Measurements from ENCODE around the gene EPB41L4B. TPM values are rescaled to one million over a fixed set of nuclear protein-coding genes. Genes with fewer than 3 reads are reported as not detected.

Gene EPB41L4B
- total and polyA plus RNA-seq, 2 of the 13 experiments (the other 11 are each of a cell fraction or from before 2014, with no cell fraction given) = 17.6 to 22.1 TPM

DNA sequence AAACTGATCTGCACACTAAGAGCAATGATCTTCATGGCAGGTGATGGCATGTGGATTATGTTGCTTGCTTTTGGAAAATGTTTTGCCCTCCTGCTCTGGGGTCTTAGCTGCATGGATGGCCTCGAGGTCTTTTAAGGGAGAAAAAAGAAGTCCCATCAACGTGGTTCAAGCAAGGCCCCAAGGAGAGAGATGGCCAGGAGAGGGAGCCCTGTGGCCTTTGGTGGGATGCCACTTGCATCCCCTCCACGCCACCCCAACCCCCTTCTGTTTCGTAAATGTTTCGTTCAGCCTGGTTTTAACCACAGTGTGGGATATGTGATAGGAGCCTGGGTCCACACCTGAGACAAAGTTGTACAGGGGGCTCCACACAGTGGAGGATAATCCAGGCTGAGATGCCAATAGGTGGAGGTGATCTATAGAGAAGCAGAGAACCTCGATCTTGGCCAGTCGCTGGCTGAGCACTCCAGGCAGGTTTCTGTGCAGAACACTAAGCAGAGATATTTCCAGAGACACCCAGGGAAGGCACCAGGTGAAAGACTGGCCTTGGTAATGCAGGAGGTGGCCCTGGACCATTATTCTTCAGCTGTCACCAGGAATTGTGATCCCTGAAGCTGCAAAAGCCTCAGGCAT, 128.0 kb downstream of the EPB41L4B start (continued):
- TF ChIP-seq, protein P1, sequence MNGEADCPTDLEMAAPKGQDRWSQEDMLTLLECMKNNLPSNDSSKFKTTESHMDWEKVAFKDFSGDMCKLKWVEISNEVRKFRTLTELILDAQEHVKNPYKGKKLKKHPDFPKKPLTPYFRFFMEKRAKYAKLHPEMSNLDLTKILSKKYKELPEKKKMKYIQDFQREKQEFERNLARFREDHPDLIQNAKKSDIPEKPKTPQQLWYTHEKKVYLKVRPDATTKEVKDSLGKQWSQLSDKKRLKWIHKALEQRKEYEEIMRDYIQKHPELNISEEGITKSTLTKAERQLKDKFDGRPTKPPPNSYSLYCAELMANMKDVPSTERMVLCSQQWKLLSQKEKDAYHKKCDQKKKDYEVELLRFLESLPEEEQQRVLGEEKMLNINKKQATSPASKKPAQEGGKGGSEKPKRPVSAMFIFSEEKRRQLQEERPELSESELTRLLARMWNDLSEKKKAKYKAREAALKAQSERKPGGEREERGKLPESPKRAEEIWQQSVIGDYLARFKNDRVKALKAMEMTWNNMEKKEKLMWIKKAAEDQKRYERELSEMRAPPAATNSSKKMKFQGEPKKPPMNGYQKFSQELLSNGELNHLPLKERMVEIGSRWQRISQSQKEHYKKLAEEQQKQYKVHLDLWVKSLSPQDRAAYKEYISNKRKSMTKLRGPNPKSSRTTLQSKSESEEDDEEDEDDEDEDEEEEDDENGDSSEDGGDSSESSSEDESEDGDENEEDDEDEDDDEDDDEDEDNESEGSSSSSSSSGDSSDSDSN (CRISPR knock-in tag; IDR thresholded peaks at IDR 0.05) = no peak
- TF ChIP-seq LCORL (IDR thresholded peaks at IDR 0.05) (no peak), LCORL (CRISPR knock-in tag; IDR thresholded peaks at IDR 0.05) (0 out of 2 replicates have a peak, but pooled peaks have one; percentile 40), NFIB (CRISPR knock-in tag; IDR thresholded peaks at IDR 0.05; ENCODE audit: borderline replicate concordance) (no peak), ZNF781 (CRISPR knock-in tag; IDR thresholded peaks at IDR 0.05; ENCODE audit: borderline replicate concordance, not compliant biosample characterization) (no peak), ZNF780A (CRISPR knock-in tag; IDR thresholded peaks at IDR 0.05) (no peak), CEBPG (CRISPR knock-in tag; IDR thresholded peaks at IDR 0.05) (peak; percentile 11; the same call in 1 of the 2 replicates), ZNF350 (CRISPR knock-in tag; IDR thresholded peaks at IDR 0.05; ENCODE audit: borderline replicate concordance, low read depth) (no peak), AKAP8 (CRISPR knock-in tag; IDR thresholded peaks at IDR 0.05) (no peak), ELF4 (CRISPR knock-in tag; IDR thresholded peaks at IDR 0.05; ENCODE audit: borderline replicate concordance) (no peak), ZNF501 (CRISPR knock-in tag; IDR thresholded peaks at IDR 0.05) (0 out of 2 replicates have a peak, but pooled peaks have one; percentile 20), ZNF30 (CRISPR knock-in tag; IDR thresholded peaks at IDR 0.05) (no peak), SMC3 (IDR thresholded peaks at IDR 0.05; ENCODE audit: low read length) (peak; percentile 80), YEATS4 (CRISPR knock-in tag; IDR thresholded peaks at IDR 0.05; ENCODE audit: borderline replicate concordance) (no peak)
- TF ChIP-seq, protein P2, sequence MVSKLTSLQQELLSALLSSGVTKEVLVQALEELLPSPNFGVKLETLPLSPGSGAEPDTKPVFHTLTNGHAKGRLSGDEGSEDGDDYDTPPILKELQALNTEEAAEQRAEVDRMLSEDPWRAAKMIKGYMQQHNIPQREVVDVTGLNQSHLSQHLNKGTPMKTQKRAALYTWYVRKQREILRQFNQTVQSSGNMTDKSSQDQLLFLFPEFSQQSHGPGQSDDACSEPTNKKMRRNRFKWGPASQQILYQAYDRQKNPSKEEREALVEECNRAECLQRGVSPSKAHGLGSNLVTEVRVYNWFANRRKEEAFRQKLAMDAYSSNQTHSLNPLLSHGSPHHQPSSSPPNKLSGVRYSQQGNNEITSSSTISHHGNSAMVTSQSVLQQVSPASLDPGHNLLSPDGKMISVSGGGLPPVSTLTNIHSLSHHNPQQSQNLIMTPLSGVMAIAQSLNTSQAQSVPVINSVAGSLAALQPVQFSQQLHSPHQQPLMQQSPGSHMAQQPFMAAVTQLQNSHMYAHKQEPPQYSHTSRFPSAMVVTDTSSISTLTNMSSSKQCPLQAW (CRISPR knock-in tag; IDR thresholded peaks at IDR 0.05) = peak; percentile 25; the same call in 1 of the 2 replicates
- TF ChIP-seq, protein P3, sequence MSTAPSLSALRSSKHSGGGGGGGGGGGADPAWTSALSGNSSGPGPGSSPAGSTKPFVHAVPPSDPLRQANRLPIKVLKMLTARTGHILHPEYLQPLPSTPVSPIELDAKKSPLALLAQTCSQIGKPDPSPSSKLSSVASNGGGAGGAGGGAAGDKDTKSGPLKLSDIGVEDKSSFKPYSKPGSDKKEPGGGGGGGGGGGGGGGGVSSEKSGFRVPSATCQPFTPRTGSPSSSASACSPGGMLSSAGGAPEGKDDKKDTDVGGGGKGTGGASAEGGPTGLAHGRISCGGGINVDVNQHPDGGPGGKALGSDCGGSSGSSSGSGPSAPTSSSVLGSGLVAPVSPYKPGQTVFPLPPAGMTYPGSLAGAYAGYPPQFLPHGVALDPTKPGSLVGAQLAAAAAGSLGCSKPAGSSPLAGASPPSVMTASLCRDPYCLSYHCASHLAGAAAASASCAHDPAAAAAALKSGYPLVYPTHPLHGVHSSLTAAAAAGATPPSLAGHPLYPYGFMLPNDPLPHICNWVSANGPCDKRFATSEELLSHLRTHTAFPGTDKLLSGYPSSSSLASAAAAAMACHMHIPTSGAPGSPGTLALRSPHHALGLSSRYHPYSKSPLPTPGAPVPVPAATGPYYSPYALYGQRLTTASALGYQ (CRISPR knock-in tag; IDR thresholded peaks at IDR 0.05) = no peak
- TF ChIP-seq, protein P4, sequence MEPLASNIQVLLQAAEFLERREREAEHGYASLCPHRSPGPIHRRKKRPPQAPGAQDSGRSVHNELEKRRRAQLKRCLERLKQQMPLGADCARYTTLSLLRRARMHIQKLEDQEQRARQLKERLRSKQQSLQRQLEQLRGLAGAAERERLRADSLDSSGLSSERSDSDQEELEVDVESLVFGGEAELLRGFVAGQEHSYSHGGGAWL (CRISPR knock-in tag; IDR thresholded peaks at IDR 0.05) = no peak
- TF ChIP-seq, protein P5, sequence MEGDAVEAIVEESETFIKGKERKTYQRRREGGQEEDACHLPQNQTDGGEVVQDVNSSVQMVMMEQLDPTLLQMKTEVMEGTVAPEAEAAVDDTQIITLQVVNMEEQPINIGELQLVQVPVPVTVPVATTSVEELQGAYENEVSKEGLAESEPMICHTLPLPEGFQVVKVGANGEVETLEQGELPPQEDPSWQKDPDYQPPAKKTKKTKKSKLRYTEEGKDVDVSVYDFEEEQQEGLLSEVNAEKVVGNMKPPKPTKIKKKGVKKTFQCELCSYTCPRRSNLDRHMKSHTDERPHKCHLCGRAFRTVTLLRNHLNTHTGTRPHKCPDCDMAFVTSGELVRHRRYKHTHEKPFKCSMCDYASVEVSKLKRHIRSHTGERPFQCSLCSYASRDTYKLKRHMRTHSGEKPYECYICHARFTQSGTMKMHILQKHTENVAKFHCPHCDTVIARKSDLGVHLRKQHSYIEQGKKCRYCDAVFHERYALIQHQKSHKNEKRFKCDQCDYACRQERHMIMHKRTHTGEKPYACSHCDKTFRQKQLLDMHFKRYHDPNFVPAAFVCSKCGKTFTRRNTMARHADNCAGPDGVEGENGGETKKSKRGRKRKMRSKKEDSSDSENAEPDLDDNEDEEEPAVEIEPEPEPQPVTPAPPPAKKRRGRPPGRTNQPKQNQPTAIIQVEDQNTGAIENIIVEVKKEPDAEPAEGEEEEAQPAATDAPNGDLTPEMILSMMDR (CRISPR knock-in tag; IDR thresholded peaks at IDR 0.05) = peak; percentile 80
- TF ChIP-seq, protein P6, sequence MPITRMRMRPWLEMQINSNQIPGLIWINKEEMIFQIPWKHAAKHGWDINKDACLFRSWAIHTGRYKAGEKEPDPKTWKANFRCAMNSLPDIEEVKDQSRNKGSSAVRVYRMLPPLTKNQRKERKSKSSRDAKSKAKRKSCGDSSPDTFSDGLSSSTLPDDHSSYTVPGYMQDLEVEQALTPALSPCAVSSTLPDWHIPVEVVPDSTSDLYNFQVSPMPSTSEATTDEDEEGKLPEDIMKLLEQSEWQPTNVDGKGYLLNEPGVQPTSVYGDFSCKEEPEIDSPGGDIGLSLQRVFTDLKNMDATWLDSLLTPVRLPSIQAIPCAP (CRISPR knock-in tag; IDR thresholded peaks at IDR 0.05; ENCODE audit: low read depth) = no peak

Measured in HepG2 (cell line).